B cell (primary cell): ENCODE data around the gene OTUD5. TPM values are rescaled to one million over a fixed set of nuclear protein-coding genes. Genes with fewer than 3 reads are reported as not detected.

Experiments used
- ATAC-seq: fragments of 200-7000 bp; cut with Tn5 transposase; one replicate; pipeline ENCODE4 v1.10.0; 2021; ENCODE audit warnings: low read depth, mild to moderate bottlenecking, moderate number of reproducible peaks, moderate library complexity
- CTCF ChIA-PET: fragments of 350-600 bp; sonication (Branson Sonifier 250); formaldehyde crosslinking; loops from one replicate; lab custom pipeline; 2021; ENCODE audit warnings: antibody characterized with exemption, inconsistent platforms; lab: Charles Lee
- POLR2A ChIA-PET: fragments of 350-600 bp; sonication (Branson Sonifier 250); formaldehyde crosslinking; loops from one replicate; lab custom pipeline; 2021; ENCODE audit warnings: antibody characterized with exemption; lab: Charles Lee
- DNase-seq: peaks from one replicate; pipeline ENCODE4 v3.0.0; 2013
- H2AFZ ChIP-seq: 2 replicates; pipeline ENCODE4 v1.6.1; 2012; ENCODE audit warnings: mild to moderate bottlenecking, low read depth, low read length; ENCODE audit not compliant: insufficient read depth, poor library complexity, severe bottlenecking
- H3K27ac ChIP-seq, 2 donors: 1 replicate in 1 of 2; 2 replicates in 1 of 2; pipeline ENCODE4 v1.5.1; 2012 to 2013; ENCODE audit warnings: low read length in 2 of 2, mild to moderate bottlenecking in 2 of 2, moderate library complexity in 1 of 2
- H3K27me3 ChIP-seq, 4 experiments: fragments of 200-600 bp in 1 of 4; sonication (generic) in 1 of 4; replicated peaks in 1 of 4; 1 replicate in 2 of 4; 2 replicates in 2 of 4; pipeline versions ENCODE4 v1.6.1 to v1.7.0; 2013 to 2016; ENCODE audit warnings: low read length in 3 of 4, mild to moderate bottlenecking in 2 of 4, mixed read lengths in 1 of 4, moderate library complexity in 1 of 4; ENCODE audit not compliant: insufficient read depth in 4 of 4, control insufficient read depth in 3 of 4; ENCODE audit errors: control extremely low read depth in 1 of 4
- H3K36me3 ChIP-seq, 2 experiments: replicated peaks in 1 of 2; 1 replicate in 1 of 2; 2 replicates in 1 of 2; pipeline versions ENCODE4 v1.6.1 to v1.7.1; 2013; ENCODE audit warnings: low read length in 1 of 2; ENCODE audit not compliant: insufficient read depth in 2 of 2, control insufficient read depth in 1 of 2; ENCODE audit errors: control extremely low read depth in 1 of 2, extremely low read depth in 1 of 2
- H3K4me1 ChIP-seq, 2 donors: fragments of 200-600 bp in 1 of 2; sonication (generic) in 1 of 2; 1 replicate in 1 of 2; 2 replicates in 1 of 2; pipeline versions ENCODE4 v1.5.1 to v1.6.1; 2013 to 2017; ENCODE audit warnings: low read length in 2 of 2; ENCODE audit not compliant: control insufficient read depth in 2 of 2, insufficient read depth in 2 of 2
- H3K4me2 ChIP-seq: replicated peaks from 2 replicates; pipeline ENCODE3; 2012; ENCODE audit warnings: mild to moderate bottlenecking, low read depth, low read length; ENCODE audit not compliant: poor library complexity, severe bottlenecking
- H3K4me3 ChIP-seq, 5 experiments: fragments of 200-600 bp in 1 of 5; sonication (generic) in 1 of 5; 1 replicate in 3 of 5; 2 replicates in 2 of 5; pipeline versions ENCODE4 v1.5.1 to v1.7.0; 2011 to 2016; ENCODE audit warnings: low read length in 4 of 5, mild to moderate bottlenecking in 4 of 5, low read depth in 2 of 5, control low read depth in 1 of 5, moderate library complexity in 1 of 5; ENCODE audit not compliant: insufficient read depth in 1 of 5; ENCODE audit errors: control extremely low read depth in 1 of 5, extremely low read depth in 1 of 5
- H3K79me2 ChIP-seq: fragments of 200-600 bp; sonication (generic); one replicate; pipeline ENCODE4 v1.6.0; 2016; ENCODE audit warnings: low read length; ENCODE audit not compliant: control insufficient read depth, insufficient read depth
- H3K9ac ChIP-seq: fragments of 200-600 bp; sonication (generic); 2 replicates; pipeline ENCODE4 v1.6.1; 2017; ENCODE audit warnings: mild to moderate bottlenecking, low read length, moderate library complexity
- H3K9me3 ChIP-seq, 3 donors: one replicate each; pipeline versions ENCODE4 v1.6.1 to v1.7.1; 2013; ENCODE audit warnings: low read length in 2 of 3; ENCODE audit not compliant: control insufficient read depth in 2 of 3, insufficient read depth in 1 of 3; ENCODE audit errors: control extremely low read depth in 1 of 3
- H4K20me1 ChIP-seq: 2 replicates; pipeline ENCODE4 v1.6.0; 2012; ENCODE audit warnings: mild to moderate bottlenecking, low read length; ENCODE audit not compliant: insufficient read depth, control insufficient read depth, poor library complexity, severe bottlenecking
- H3K27ac Mint-ChIP-seq: one replicate; pipeline ENCODE4 v1.8.0; 2021; ENCODE audit warnings: mixed read lengths
- H3K27me3 Mint-ChIP-seq: one replicate; pipeline ENCODE4 v1.8.0; 2021; ENCODE audit warnings: mixed read lengths
- H3K4me1 Mint-ChIP-seq: one replicate; pipeline ENCODE4 v1.8.0; 2021; ENCODE audit warnings: mixed read lengths
- H3K4me3 Mint-ChIP-seq: one replicate; pipeline ENCODE4 v1.8.0; 2021; ENCODE audit warnings: mixed read lengths
- H3K9me3 Mint-ChIP-seq: one replicate; pipeline ENCODE4 v1.8.0; 2022; ENCODE audit warnings: mixed read lengths; ENCODE audit not compliant: insufficient read depth
- EZH2 ChIP-seq: IDR thresholded peaks from 2 replicates; pipeline ENCODE4 v1.6.1; 2012; ENCODE audit warnings: borderline replicate concordance, low read depth, mild to moderate bottlenecking, moderate library complexity, low read length; ENCODE audit not compliant: insufficient read depth, poor library complexity, severe bottlenecking
- WGBS: methylation state at CpG from one replicate; pipeline ENCODE4 v1.1.5; 2013; ENCODE audit warnings: missing lambda C conversion rate; ENCODE audit not compliant: insufficient coverage; 5-methylcytosine and 5-hydroxymethylcytosine counted together
- intact Hi-C: fragments of 100-400 bp; cut with micrococcal nuclease; formaldehyde crosslinking; loops from one replicate; pipeline ENCODE4 v1.10.0; 2022
- polyA plus RNA-seq: library from polyadenylated mRNA; depleted of rRNA; stranded (reverse); fragments of >200 nt; gene quantifications from 2 replicates; pipeline ENCODE4 v1.2.3, GENCODE V29; 2012
- total RNA-seq, 2 donors: library from RNA; stranded (reverse); fragments of 120-200 nt in 1 of 2; gene quantifications; 1 replicate in 1 of 2; 2 replicates in 1 of 2; pipeline versions ENCODE4 v1.2.3 to v1.2.4, GENCODE V29; 2013 to 2022
- TF ChIP-seq, protein P1 (sequence below): fragments of 200-600 bp; IDR thresholded peaks from one replicate; pipeline ENCODE4 v1.8.0; 2022; ENCODE audit warnings: antibody characterized with exemption, mild to moderate bottlenecking

Gene OTUD5
- total and polyA plus RNA-seq, 2 donors (not counting 1 experiment from before 2014, with no cell fraction given): 105 to 116 TPM

DNA sequence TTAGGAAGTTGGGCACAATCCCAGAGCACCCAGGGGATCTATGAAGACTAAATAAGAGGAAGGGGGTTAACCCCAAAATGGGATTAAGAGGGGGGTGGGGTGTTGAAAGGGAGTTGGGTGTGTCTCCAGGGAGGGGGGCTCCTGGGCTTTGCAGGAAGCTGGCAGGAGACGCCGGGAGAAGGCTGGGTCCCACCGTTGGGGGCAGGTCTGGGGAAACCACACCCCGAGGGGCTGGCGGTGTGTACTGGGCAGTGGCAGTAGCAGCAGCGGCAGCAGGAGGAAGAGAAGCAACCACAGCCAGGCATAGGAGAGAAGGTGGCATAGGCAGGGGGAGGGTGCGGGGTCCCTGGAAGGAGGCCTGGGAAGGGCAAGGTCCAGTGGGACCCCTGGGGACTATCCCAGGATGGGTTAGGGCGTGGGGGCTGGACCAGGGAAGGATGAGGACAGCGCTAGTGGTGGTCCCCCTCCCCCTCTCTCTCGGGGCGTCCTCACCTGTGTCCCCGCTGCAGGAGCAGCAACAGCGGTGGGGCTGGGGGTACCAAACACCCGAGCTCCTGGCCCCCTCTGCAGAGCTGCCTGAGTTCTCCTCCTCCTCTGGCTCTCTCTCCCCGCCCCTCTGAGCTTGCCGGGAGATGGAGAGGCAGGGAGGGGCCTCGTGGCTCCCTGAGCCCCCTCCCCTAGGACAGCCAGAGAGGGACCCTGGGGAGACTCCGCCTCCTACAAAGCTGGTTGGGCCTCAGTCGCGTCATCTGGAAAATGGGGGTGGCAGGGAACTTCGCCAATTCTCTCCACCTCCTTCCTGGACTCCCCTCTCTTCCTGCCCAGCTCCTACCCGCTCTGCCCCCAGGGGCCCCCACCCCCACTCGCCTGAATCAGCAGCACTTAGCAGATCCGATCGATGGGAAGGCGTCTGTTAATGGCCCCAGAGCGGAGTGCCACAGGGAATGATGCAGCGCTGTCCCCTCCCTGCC, 14.1 kb upstream of the OTUD5 start, which contains the start of gene KCND1:
Gene KCND1, minus strand, starts transcription at position 596 of the 971 bp plus-strand sequence. CDS start 1,573 bp downstream, outside the sequence.
- no peaks in the 10 kb centered on the region for H3K27me3 Mint-ChIP-seq
- H3K9ac ChIP-seq: peak within 1 kb of the TSS; percentile 37
- WGBS: 0% methylated on average over 1 of the region's 28 CpGs
- H3K4me1 ChIP-seq: peaks cover 12 to 14% of the 10 kb centered on the region in 2 donors
- DNase-seq (no peak), ATAC-seq (peak; percentile 33)
- no peaks in the 10 kb centered on the region for H3K27me3 ChIP-seq
- no peak within 1 kb of the TSS for H3K27ac ChIP-seq
- peaks cover 15% of the 10 kb centered on the region for H3K4me1 Mint-ChIP-seq
- peak within 1 kb of the TSS in 4 of 5 experiments; percentile 13 to 41 (median 28) for H3K4me3 ChIP-seq
- peaks cover 0 to 7% of the 10 kb centered on the region in 2 experiments for H3K36me3 ChIP-seq
- H3K79me2 ChIP-seq: no peaks in the 10 kb centered on the region
- intact Hi-C loops: loop anchor here (1.0 kb wide), 1 partner anchor 72 kb away; the partner anchor contains the start of gene TFE3
- peak within 1 kb of the TSS; percentile 66 for H3K4me3 Mint-ChIP-seq
- peak within 1 kb of the TSS; percentile 32 for H2AFZ ChIP-seq
- no peaks in the 10 kb centered on the region for H3K9me3 Mint-ChIP-seq
- POLR2A ChIA-PET: interaction anchor here (1.2 kb wide), 1 partner anchor 12 kb away, joined by 3 read pairs; no protein-coding TSS in a partner anchor
- H3K9me3 ChIP-seq: no peaks in the 10 kb centered on the region
- CTCF ChIA-PET: interaction anchor here (0.7 to 3.5 kb wide), 10 partner anchors 9 to 1587 kb away, joined by 3 to 16 read pairs (median 4); partner anchors contain the start of genes OTUD5 and TFE3
- no peak for TF ChIP-seq EZH2
- TF ChIP-seq, protein P1, sequence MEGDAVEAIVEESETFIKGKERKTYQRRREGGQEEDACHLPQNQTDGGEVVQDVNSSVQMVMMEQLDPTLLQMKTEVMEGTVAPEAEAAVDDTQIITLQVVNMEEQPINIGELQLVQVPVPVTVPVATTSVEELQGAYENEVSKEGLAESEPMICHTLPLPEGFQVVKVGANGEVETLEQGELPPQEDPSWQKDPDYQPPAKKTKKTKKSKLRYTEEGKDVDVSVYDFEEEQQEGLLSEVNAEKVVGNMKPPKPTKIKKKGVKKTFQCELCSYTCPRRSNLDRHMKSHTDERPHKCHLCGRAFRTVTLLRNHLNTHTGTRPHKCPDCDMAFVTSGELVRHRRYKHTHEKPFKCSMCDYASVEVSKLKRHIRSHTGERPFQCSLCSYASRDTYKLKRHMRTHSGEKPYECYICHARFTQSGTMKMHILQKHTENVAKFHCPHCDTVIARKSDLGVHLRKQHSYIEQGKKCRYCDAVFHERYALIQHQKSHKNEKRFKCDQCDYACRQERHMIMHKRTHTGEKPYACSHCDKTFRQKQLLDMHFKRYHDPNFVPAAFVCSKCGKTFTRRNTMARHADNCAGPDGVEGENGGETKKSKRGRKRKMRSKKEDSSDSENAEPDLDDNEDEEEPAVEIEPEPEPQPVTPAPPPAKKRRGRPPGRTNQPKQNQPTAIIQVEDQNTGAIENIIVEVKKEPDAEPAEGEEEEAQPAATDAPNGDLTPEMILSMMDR: no peak
- H3K4me2 ChIP-seq: peak within 1 kb of the TSS; percentile 71
- H3K27ac Mint-ChIP-seq: peak within 1 kb of the TSS; percentile 50
- no peaks in the 10 kb centered on the region for H4K20me1 ChIP-seq
